ENCODE results near the gene NPAT.

Gene NPAT

DNA sequence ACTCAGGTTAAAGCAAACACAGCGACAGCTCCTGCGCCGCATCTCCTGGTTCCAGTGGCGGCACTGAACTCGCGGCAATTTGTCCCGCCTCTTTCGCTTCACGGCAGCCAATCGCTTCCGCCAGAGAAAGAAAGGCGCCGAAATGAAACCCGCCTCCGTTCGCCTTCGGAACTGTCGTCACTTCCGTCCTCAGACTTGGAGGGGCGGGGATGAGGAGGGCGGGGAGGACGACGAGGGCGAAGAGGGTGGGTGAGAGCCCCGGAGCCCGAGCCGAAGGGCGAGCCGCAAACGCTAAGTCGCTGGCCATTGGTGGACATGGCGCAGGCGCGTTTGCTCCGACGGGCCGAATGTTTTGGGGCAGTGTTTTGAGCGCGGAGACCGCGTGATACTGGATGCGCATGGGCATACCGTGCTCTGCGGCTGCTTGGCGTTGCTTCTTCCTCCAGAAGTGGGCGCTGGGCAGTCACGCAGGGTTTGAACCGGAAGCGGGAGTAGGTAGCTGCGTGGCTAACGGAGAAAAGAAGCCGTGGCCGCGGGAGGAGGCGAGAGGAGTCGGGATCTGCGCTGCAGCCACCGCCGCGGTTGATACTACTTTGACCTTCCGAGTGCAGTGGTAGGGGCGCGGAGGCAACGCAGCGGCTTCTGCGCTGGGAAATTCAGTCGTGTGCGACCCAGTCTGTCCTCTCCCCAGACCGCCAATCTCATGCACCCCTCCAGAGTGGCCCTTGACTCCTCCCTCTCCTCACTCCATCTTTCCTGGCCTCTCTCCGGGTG, at the start of gene NPAT, which contains the start of gene ATM:
Gene NPAT, minus strand, starts transcription at position 65 of the 774 bp plus-strand sequence. CDS start 102 bp downstream, outside the sequence.
Gene ATM, plus strand, starts transcription at position 494 of the 774 bp plus-strand sequence. CDS start 4,558 bp downstream, outside the sequence.
- DNase-seq, result peak; percentile 100

DNA sequence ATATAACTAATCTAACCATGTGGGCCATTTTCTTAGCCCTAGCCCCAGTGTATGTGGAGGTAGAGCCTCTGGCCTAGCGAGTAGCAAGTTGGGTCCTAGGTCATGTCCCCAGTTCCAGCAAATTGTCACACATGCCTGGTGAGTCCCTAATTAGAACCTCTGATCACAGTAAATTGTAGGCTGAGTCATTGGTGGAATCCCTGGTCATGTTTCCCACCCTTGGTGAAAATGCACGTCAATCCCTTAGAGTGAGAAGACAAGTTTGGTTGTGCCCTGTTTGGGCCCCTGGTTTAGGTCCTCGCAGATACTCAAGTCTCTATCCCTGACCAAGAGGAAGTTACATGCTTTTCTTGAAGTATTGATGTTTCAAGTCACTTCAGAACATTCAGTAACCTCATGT, 47.1 kb upstream of the NPAT start:
- no peak for DNase-seq

DNA sequence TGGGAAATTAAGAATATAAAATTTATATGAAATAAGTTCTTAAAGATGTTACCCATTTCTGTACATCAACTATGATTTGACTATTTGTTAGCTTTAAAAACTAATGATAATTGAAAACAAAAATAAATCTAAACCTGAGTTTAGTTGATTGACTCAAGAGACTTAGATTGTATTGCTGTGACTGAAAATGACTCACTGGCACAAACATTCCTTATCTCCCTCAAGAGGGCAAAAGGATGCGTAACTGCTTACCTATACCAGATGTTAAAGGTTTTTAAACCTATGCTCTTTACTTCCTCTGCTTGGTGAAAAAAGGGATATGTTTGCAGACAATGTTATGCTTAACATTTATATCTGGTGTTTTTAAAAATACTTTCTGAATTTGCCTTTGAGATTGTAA, 30.7 kb upstream of the NPAT start:
- DNase-seq, result no peak

DNA sequence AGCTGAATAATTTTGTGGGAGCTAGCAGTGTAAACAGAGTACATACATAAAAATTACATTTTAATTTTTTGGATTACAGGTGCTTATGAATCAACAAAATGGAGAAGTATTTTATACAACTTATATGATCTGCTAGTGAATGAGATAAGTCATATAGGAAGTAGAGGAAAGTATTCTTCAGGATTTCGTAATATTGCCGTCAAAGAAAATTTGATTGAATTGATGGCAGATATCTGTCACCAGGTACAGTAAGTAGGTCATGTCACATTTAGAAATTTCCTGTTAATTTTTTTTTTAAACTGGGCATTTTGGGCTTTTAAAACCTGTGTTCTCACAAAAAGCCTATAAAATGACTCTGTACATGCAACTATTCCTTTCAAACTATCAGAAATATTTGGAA, 24.4 kb upstream of the NPAT start:
- no peak for DNase-seq

DNA sequence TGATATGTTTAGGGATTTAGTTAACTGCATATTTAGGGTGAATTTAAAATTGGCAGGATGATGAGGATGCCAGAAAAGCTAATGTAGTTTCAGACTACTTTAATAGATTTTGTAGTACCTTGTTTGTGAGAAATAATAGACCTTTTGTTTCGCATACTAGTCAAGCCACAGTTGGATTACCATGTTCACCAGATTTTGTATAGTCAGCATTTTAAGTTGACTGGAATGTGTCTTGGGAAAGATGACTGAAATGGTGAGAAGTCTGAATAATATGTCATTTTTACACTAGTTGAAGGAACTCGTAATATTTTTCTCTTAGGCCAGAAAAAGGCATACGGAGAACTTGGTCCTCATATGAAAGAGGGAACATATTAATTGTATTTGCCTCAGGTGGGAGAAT, 23.9 kb upstream of the NPAT start:
- no peak for DNase-seq

DNA sequence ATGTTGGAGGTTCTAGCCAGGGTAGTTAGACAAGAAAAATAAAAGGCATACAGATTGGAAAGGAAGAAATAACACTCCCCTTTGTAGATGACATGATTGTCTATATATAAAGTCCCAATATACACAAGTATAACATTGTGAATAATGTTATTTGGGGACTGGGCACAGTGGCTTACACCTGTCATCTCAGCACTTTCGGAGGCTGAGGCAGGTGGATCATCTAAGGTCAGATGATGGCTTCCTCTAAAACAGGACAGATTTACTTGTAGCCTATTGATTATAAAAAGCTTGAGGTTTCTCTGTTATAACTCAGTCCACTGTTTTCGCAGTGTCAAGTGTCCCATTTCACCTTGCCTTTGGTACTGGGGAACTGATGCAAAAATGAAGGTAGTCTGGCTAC, 20.0 kb upstream of the NPAT start:
- DNase-seq, result no peak

DNA sequence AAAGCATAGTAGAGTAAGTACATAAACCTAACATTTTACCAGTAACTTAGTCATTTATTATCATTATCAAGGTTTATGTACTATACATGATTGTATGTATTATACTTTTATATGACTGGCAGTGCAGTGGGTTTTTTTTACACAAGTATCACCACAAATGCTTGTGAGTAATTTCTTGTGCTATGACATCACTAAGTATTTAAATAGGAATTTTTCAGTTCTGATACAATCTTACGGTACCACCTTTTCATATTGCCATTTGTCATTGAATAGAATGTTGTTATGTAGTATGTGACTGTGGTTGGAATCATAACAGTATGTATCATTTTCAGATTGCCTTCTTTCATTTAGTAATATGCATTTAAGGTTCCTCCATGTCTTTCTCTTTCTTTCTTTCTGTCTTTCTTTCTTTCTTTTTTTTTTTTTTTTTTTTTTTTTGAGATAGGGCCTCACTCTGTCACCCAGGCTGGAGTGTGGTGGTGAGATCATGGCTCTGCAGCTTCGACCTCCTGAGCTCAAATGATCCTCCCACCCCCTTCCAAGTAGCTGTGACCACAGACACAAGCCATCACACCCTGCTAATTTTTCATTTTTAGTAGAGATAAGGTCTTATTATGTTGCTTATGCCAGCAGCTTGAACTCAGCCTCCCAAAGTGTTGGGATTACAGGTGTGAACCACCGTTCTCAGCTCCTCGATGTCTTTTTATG, 19.0 kb upstream of the NPAT start:
- no peak for DNase-seq

DNA sequence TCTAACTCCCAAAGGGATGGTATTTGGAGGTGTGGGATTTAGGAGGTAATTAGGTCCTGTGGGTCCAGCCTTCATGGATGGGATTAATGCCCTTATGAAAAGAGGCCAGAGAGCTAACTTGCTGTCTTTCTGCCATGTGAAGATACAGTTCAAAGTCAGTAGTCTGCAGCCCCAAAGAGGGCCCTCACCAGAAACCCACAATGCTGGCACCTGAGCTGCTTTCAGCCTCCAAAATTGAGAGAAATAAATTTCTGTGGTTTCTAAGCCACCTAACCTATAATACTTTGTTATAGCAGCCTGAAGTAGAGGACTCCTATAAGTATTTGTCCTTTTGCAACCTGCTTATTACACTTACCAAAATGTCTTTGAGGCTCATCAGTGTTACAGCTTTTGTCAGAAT, 16.6 kb upstream of the NPAT start:
- DNase-seq, result no peak

DNA sequence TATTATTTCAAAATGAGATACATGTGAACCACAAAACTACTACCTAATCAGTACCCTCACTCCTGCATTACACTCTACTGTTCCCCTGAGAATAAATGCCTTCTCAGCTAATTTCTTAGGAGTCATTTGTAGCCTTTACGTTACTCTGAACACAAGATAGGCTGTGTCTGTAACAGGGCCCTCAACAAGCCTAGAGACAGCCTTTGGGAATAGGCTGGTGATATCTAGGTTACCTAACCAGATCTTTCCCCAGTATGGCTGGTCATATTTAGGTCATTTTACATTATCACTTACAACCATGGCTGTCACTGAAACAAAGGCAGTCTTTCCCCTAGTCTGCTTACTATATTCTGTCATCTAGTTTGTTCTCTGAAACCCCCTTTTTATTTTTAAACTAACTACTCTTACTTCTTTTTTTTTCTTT, 14.6 kb upstream of the NPAT start:
- DNase-seq, result no peak

DNA sequence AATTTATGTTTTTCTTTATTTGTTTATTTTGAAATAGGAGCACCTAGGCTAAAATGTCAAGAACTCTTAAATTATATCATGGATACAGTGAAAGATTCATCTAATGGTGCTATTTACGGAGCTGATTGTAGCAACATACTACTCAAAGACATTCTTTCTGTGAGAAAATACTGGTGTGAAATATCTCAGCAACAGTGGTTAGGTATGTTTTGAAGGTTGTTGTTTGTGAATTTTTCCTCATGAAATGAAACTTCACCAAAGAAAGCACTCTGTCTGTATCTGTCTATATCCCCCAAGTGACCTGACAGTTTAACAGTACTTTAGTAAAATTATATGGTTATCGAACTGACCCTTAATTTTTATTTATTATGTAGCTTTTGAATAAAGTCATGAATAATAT, 13.2 kb upstream of the NPAT start:
- DNase-seq, result no peak

DNA sequence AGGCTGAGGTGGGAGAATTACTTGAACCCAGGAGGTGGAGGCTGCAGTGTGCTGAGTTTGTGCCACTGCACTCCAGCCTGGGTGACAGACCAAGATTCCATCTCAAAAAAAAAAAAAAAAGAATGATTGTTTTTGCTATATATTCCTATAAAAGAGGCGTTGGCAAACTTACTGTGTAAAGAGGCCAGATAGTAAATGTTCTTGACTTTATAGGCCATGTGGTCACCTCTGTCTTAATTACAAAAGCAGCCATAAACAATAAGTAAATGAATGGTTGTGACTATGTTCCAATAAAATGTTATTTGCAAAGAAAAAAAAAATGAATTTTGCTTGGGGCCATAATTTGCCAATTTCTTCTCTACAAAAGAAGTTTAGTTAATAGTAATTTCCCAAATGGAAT, 12.8 kb upstream of the NPAT start:
- DNase-seq, result no peak

DNA sequence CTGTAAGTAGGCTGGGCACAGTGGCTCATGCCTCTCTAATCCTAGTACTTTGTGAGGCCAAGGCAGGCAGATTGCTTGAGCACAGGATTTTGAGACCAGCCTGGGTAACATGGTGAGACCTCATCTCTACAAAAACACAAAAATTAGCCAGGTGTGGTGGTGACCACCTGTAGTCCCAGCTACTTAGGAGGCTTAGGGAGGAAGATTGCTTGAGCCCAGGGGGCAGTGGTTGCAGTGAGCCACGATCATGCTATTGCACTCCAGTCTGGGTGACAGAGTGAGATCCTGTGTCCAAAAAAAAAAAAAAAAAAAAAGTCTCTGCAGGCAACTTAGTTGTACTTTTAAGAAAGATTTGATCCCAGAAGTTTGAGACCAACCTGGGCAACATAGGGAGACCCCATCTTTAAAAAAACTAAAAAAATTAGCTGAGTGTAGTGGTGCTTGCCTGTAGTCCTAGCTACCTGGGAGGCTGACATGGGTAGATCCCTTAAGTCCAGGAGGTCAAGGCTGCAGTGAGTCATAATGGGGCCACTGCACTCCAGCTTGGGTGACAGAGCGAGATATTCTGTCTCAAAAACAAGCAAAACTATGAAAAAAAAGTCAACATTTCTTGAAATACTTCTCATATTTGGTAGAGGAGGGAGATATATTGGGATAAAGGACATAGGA, 11.0 kb upstream of the NPAT start:
- DNase-seq, result no peak

DNA sequence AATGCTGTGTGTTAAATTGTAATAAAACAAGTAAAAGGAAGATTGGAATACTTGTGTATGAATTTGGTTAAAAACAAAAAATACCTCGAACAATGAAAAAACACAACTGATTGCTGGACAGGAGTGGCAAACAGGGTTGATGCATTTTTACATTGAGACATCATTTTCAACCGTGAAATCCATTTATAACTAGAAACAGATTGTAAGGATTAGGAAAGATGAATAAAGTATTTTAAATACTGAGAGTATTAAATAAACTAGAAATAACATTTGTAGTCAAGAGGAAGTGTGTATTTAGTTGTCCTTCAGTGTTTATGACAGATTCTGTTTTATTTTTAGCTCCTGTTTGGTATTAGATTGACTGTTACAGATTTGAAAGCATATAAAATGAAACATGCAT, 5.8 kb upstream of the NPAT start:
- DNase-seq, result no peak

DNA sequence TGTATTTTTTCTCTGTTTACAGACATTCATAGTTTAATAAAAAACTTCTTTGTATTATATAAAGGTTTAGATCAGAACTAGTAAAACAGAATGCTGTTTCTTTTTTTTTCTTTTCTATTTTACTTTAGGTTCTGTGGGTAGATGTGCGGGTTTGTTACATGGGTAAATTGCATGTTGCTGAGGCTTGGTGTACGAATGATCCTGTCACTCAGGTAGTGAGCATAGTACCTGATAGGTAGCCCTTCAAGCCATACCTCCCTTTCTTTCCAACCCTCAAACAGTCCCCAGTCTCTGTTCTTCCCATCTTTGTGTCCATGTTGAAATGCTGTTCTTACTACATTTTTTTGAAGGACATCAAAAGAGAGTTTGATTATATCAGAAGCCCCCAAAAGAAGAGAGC, 3.6 kb upstream of the NPAT start:
- no peak for DNase-seq

DNA sequence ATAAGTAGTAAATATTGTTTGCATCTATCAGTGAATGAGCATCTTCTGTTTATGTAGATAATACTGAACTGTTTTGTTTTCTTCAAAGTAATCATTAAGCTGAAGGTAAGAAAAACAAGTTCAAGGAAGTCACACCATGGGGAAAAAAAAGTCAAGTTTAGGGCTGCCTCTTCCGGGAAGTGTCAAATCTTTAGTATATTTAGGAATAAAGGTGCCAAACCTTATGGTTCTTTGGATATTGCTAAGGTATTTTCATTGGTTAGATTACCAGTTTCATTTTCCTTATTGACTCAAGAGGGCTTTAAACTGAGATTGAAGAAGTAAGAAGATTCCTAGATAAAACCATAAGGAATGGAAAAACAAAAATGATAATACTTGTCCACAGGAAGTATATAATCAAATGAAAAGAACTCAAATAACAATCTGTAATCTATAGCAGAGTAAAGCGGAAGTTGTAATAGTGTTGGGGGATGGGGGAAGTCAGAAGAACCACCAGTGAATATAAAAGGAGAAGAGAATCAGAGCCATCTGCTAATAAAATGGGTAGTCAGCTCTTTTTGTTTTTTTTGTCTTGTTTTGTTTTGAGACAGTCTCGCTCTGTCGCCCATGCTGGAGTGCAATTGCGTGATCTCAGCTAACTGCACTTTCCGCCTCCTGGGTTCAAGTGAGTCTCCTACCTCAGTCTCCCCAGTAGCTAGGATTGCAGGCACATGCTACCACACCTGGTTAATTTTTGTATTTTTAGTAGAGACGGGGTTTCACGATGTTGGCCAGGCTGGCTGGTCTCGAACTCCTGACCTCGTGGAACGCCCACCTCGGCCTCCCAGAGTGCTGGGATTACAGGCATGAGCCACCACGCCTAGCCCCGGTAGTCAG, 2.7 kb upstream of the NPAT start:
- no peak for DNase-seq

DNA sequence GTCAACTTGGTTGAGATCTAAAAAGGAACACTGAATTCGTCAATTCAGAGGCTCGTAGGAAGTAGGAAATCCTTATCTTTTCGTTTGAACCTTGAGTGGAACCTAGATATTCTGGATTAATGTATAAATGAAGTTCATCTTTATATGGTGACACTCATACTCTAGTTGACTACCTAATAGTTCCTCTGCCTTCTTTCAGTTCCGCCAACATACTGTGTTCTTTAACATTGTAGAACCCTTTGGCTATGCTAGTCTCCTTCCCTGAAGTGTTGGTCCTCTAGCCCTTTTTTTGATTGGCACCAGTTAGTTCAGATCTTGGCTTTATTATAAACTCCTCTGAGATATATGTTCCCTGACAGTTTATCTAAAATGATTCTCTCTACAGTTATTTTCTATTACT, 1.9 kb upstream of the NPAT start:
- no peak for DNase-seq

DNA sequence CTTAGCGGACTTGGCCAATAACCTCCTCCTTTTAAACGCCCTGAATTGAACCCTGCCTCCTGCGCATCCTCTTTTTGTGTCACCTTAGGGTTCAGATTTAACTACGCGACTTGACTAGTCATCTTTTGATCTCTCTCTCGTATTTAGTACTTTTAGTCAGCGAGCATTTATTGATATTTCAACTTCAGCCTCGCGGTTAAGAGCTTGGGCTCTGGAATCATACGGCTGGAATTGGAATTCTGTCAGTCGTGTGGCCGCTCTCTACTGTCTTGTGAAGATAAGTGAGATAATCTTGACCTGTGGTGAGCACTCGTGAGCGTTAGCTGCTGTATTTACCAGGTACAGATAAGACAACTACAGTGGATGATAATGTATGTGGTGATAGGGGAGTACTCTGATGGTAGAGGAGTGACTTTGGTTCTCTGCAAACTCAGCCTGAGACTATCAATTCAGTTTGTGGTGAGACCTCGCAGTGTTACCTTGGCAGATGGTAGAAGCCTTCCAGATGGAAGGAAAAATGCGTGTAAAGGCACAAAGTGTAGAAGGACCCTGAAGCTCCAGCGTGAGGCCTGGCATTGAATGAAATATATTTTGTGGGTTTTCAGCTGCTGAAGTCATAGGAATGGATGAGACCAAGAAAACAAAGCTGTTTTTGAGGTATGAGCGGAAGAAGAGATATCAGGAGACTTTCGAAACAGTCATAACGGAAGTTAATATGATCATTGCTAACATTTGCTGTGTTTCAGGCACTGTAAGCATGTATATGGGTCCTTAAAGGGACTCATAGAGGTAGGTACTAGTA, 1.1 kb upstream of the NPAT start:
- DNase-seq, result no peak

DNA sequence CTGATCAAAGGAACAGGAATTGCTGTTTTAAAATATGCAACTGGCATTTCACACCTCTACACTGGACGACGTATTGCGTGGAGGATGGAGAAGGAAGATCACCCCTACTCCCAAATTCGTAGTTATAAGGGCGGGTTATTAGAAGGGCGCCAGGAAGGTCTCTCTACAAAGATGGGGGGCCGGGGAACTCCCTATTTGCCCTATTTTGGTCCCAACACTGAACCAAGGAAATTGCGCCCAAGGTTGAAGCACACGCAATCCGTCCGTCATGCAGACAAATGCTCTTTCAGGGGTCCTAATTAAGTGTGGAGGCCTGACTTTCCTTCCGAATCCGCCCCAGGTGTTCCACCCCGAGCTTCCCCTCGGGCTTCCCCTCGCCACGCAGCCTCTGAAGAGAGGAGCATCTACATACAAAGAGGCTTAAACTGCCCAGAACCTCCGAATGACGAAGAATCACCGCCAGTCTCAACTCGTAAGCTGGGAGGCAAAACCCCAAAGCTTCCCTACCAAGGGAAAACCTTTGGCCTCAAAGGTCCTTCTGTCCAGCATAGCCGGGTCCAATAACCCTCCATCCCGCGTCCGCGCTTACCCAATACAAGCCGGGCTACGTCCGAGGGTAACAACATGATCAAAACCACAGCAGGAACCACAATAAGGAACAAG, 396 bp downstream of the NPAT start:
- DNase-seq, result no peak

DNA sequence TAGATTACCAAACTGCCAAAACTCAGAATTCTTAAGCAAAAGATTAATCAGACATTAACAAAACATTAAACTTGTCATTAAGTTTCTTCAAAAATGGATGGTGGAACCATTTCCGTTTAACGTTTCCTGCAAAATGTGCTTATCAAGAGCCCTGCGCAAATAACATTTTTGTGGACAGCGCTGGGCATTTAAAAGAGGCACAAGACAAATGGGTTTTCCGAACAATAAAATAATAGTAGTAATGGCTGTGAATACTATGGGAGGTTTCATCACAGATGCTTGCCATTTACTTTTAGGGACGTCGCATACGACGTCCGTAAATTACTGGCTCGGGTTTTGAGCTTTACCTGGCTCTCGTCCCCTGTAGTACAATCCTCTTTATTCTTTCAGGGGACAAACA, 1.1 kb downstream of the NPAT start:
- DNase-seq, result no peak

DNA sequence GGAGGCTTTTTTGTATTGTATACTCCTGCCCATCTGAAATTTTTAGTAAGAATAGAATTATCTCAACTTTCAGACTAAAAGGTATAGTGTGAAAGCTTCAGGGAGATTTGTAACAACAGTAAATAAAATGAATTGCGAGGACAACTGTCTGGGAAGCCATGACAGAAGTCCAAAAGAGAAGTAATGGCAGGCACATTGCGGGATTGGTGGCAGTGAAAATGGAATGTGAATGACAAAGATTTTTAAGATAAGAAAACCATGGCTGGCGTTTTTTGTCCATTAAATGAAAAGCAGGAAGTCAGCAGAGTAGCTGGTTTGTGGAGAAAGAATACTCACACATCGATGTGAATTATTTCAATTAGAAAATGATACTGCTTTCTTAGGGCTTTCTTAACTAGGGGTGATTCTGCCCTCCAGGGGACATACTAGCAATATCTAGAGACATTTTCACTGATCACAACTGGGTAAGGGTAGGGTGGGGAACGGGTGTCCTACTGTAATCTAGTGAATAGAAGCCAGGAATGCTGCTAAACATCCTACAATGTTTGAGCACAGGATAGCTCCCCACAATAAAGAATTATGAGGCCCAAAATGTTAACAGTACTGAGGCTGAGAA, 1.6 kb downstream of the NPAT start:
- no peak for DNase-seq

All from right hindlimb (tissue), 1 donor.